Measurements from ENCODE around the gene LRRFIP2.

GRCh38 chr3:37068031-37068430, 106.4 kb downstream of the LRRFIP2 start:
- TF ChIP-seq CTCF (conservative IDR thresholded peaks at IDR 0.05) (no peak), EZH2 (IDR thresholded peaks at IDR 0.05; ENCODE audit: low read depth) (no peak)

Measured in PC-9 (cell line).